Nucleus accumbens (tissue), 56 donors: ENCODE data around the gene KCP.

Experiments
- DNase-seq, 56 donors: peaks; one replicate each; lab custom pipeline; 2025; lab: John Stamatoyannopoulos, UW

KCP gene

GRCh38 chr7:128831994-128832879, 78.3 kb downstream of the KCP start:
- peak in 19 of 56 donors; percentile 11 to 72 (median 53) for DNase-seq

DNA sequence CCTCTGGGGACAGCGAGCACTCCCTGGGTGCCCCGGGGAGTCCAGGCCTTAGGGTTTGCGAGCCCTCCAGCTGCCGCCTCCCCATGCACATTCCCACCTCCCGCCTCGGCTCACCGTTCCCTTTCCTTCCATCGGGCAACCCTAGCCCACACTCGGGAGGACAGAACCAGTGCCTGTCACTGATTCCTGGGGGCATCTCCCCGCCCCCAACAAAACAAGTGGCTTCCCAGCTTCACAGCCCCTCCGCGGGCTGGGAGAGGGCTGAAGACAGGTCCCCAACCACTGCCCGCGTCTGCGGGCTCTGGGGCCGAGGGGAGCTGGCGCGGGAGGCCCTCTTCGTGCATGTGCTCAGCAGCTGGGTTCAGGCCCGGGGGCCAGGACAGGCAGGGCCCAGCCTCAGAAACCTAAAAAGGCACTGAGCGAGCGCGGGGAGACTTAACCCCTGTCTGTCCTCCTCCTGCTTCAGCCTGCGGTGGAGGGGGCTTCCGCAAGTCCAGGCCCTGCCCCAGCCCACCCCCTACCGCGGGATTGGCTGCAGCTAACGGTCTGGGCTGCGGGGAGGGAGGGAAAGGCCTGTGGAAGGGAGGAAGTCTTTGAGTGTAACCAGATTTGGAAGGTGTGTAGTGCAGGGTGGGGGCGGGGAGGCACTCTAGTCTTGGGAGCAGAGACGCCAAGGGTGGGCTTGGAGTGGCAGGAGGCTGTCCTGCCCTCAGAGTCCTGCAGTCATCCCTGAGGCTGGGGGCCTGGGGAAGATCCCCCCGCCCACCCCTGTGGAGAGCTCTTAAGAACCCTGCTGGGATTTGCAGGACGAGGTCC, 79.1 kb downstream of the KCP start:
- DNase-seq, result peak in 1 of 56 donors; percentile 41

DNA sequence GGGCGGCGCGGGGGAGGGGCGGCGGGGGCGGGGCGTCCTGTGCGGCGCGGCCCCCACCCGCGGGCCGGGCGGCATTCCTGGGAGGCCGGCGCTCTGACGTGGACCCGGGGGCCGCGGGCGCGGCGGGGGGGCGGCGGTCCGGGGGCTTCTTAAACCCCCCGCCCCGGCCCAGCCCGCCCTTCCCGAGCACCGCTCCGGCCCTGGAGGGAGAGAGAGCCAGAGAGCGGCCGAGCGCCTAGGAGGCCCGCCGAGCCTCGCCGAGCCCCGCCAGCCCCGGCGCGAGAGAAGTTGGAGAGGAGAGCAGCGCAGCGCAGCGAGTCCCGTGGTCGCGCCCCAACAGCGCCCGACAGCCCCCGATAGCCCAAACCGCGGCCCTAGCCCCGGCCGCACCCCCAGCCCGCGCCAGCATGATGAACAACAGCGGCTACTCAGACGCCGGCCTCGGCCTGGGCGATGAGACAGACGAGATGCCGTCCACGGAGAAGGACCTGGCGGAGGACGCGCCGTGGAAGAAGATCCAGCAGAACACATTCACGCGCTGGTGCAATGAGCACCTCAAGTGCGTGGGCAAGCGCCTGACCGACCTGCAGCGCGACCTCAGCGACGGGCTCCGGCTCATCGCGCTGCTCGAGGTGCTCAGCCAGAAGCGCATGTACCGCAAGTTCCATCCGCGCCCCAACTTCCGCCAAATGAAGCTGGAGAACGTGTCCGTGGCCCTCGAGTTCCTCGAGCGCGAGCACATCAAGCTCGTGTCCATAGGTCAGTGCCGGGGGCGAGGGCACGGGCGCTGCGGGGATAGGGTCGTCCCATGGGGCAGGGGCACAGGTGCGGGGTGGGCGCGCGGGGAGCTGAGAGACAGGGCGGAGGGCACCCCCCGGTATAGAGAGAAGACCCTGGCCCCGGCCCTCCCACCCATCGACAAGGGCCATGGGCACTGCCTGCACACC, 80.0 kb downstream of the KCP start, which contains the start of gene FLNC:
Gene FLNC (plus strand): TSS at position 176 of the 947 bp plus-strand sequence. CDS start 232 bp downstream, at position 408.
- DNase-seq, result peak in 3 of 56 donors; percentile 9 to 55 (median 25)

DNA sequence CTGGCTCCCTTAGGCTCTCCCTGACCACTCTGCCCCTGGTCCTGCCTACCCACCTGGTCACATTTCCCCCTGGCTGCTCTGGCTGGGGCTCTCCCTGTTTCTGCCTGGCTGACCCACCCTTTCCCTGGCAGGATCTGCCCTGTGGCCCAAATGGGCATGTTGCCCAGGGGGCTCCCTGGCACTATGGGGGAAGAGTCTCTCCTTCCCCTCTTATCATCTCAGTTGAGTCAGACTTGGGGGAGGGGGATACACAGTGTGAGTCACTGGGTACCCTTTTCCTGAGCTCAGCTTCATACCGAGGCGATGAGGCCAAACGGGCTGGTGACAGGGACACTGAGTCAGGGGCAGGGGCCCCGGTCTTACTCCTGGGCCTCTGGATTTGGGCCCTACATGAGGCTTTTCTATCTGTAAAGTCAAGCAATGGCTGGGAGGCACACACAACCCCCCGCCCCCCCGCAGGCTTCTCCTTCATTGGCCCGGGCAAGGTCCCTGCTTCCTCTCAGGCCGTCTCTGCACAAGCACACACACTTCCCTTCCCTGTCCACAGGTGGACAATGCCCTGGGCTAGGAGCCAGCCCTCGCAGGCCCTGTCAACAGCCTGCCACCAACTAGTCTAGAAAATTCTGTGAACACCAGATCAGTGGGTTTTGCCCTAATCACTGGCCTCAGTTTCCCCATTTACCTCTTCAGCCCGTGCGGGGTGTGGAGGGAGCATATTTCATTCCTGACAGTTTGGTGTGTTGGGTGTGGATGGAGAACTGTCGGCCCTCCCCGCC, 80.9 kb downstream of the KCP start:
- DNase-seq, result no peak

- no peak for DNase-seq
Observed at GRCh38 chr7:128827971-128828711, 82.4 kb downstream of the KCP start.

DNA sequence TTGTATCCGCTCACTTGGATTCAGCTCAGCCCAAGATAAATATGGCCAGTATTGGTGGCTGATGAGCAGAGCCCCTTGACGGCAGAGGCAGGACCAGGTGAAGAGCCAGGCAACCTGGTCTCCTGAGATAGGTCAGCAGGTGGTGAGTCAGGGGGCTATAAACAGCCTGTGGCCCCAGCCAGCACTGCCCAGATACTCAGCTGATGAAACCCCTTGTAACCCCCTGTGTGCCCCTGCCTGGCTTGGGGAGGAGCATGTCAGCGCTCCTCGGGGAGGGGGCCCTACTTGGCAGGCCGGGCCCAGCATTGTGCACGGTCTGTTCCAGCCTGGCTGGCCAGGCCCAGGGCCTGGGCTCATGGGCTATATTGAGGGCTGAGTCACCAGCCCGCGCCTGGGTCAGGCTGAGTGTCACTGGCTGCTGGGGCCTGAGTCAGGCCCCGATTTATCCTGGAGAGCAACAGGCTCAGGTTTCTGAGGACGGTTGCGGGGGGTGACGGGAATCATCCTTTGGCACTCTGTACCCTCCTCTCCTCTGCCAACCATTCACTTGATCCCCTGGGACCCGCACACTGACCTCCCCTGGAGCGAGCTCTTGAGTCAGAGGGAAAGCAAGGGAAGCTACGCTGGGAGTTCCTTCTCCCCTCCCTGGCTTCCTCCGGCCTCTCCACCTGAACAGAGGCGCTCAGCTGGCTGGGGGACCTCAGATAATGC, 83.1 kb downstream of the KCP start:
- DNase-seq, result peak in 1 of 56 donors; percentile 31

GRCh38 chr7:128826916-128827247, 83.6 kb downstream of the KCP start:
- no peak for DNase-seq
